Thoracic aorta (tissue), 2 donors: ENCODE results near the gene IGFLR1. TPM values are rescaled to one million over a fixed set of nuclear protein-coding genes. Genes with fewer than 3 reads are reported as not detected.
A peak's percentile ranks its signal among the peaks of the same experiment; 100 is the strongest.

Experiments
- ATAC-seq: fragments of 150-250 bp; one replicate; pipeline ENCODE4 v1.8.0; 2017; ENCODE audit warnings: low read depth; ENCODE audit not compliant: insufficient number of reproducible peaks, low FRiP score
- DNase-seq: peaks from one replicate; pipeline ENCODE4 v3.0.0-alpha.2; 2020; ENCODE audit warnings: low spot score
- H3K27ac ChIP-seq, 2 donors: fragments of 200-600 bp; sonication (generic); 1 replicate in 1 of 2; 2 replicates in 1 of 2; pipeline ENCODE4 v1.5.1; 2016; ENCODE audit warnings: mild to moderate bottlenecking in 2 of 2, moderate library complexity in 2 of 2
- H3K27me3 ChIP-seq: fragments of 200-600 bp; sonication (generic); replicated peaks from 2 replicates; pipeline ENCODE4 v1.6.0; 2016; ENCODE audit warnings: mild to moderate bottlenecking; ENCODE audit not compliant: insufficient read depth
- H3K36me3 ChIP-seq: fragments of 200-600 bp; sonication (generic); one replicate; pipeline ENCODE4 v1.5.1; 2016
- H3K4me1 ChIP-seq, 2 donors: fragments of 200-600 bp; sonication (generic); 1 replicate in 1 of 2; 2 replicates in 1 of 2; pipeline versions ENCODE4 v1.5.1 to v1.6.0; 2016; ENCODE audit warnings: low read depth in 2 of 2, mild to moderate bottlenecking in 1 of 2; ENCODE audit not compliant: control insufficient read depth in 1 of 2
- H3K4me3 ChIP-seq: fragments of 200-600 bp; sonication (generic); 2 replicates; pipeline ENCODE4 v1.5.1; 2016; ENCODE audit warnings: mild to moderate bottlenecking
- H3K9me3 ChIP-seq: fragments of 200-600 bp; sonication (generic); 2 replicates; pipeline ENCODE4 v1.5.1; 2016
- CTCF ChIP-seq: fragments of 200-600 bp; sonication (generic); IDR thresholded peaks from one replicate; pipeline ENCODE4 v1.5.1; 2019; ENCODE audit warnings: antibody characterized with exemption
- total RNA-seq, 2 donors: library from RNA; depleted of rRNA; stranded (reverse); fragments of >200 nt; gene quantifications; one replicate each; pipeline versions ENCODE4 v1.1.0 to v1.2.3, GENCODE V29; 2016

Gene IGFLR1
- total RNA-seq, 2 donors from 2014 or later: 6.9 to 13.1 TPM

- peaks cover 7 to 25% of the 10 kb centered on the region in 2 donors for H3K4me1 ChIP-seq
- no peaks in the 10 kb centered on the region for H3K9me3 ChIP-seq
- no peak for ATAC-seq
- H3K4me3 ChIP-seq: peak overlapping the region; percentile 84
- no peak for DNase-seq
- no peaks in the 10 kb centered on the region for H3K27me3 ChIP-seq
- H3K27ac ChIP-seq: peak overlapping the region; percentile 80 to 93
- no peak for TF ChIP-seq CTCF
- peaks cover 32% of the 10 kb centered on the region for H3K36me3 ChIP-seq
Measured at GRCh38 chr19:35740108-35740422, 2.2 kb downstream of the IGFLR1 start.

- no peaks in the 10 kb centered on the region for H3K9me3 ChIP-seq
- peaks cover 7 to 23% of the 10 kb centered on the region in 2 donors for H3K4me1 ChIP-seq
- DNase-seq (no peak), ATAC-seq (no peak)
- H3K27me3 ChIP-seq: no peaks in the 10 kb centered on the region
- no peak for TF ChIP-seq CTCF
- peak overlapping the region; percentile 84 for H3K4me3 ChIP-seq
- H3K36me3 ChIP-seq: peaks cover 32% of the 10 kb centered on the region
- peak overlapping the region; percentile 80 to 93 for H3K27ac ChIP-seq
Measured at GRCh38 chr19:35739275-35740107, 2.8 kb downstream of the IGFLR1 start.

- Histone ChIP-seq H3K9me3 (no peaks in the 10 kb centered on the region), H3K27ac (no peak overlapping the region), H3K4me1 (peaks cover under 1 to 17% of the 10 kb centered on the region in 2 donors), H3K27me3 (no peaks in the 10 kb centered on the region), H3K4me3 (no peak overlapping the region), H3K36me3 (peaks cover 37% of the 10 kb centered on the region)
- TF ChIP-seq CTCF: no peak
- DNase-seq (no peak), ATAC-seq (no peak)
Measured at GRCh38 chr19:35738887-35739229, 3.4 kb downstream of the IGFLR1 start.

- no peak for TF ChIP-seq CTCF
- Histone ChIP-seq H3K27ac (no peak overlapping the region), H3K27me3 (no peaks in the 10 kb centered on the region), H3K9me3 (no peaks in the 10 kb centered on the region), H3K36me3 (peaks cover 42% of the 10 kb centered on the region), H3K4me1 (peaks cover 0 to 15% of the 10 kb centered on the region in 2 donors), H3K4me3 (no peak overlapping the region)
- ATAC-seq (no peak), DNase-seq (no peak)
Measured at GRCh38 chr19:35738021-35738886, 4.0 kb downstream of the IGFLR1 start.
